Spinal cord (tissue), 10 donors: ENCODE results near the gene PKP3. TPM values are rescaled to one million over a fixed set of nuclear protein-coding genes. Genes with fewer than 3 reads are reported as not detected.
"Not testable (repeated sequence)": the region's sequence is repeated elsewhere in the genome, so short reads cannot be mapped to it uniquely, and the experiment has no call there.

Experiments used
- DNase-seq, 6 donors: peaks; one replicate each; pipeline versions ENCODE4 v3.0.0 to v3.0.0-alpha.2; 2013 to 2015; ENCODE audit warnings: low spot score in 6 of 6, low read depth in 4 of 6
- H3K27ac ChIP-seq: one replicate; pipeline ENCODE4 v1.5.1; 2013; ENCODE audit warnings: low read depth, low read length, control low read depth
- H3K27me3 ChIP-seq: one replicate; pipeline ENCODE4 v1.6.1; 2013; ENCODE audit warnings: low read length; ENCODE audit not compliant: control insufficient read depth, insufficient read depth
- H3K36me3 ChIP-seq: one replicate; pipeline ENCODE4 v1.6.1; 2013; ENCODE audit warnings: low read length; ENCODE audit not compliant: control insufficient read depth, insufficient read depth
- H3K4me1 ChIP-seq: one replicate; pipeline ENCODE4 v1.6.1; 2013; ENCODE audit warnings: low read length; ENCODE audit not compliant: control insufficient read depth, insufficient read depth
- H3K4me3 ChIP-seq: one replicate; pipeline ENCODE4 v1.5.1; 2013; ENCODE audit warnings: low read depth, low read length, control low read depth
- H3K9me3 ChIP-seq: one replicate; pipeline ENCODE4 v1.6.1; 2013; ENCODE audit warnings: low read length; ENCODE audit not compliant: control insufficient read depth, insufficient read depth
- WGBS: methylation state at CpG from one replicate; pipeline ENCODE4 v1.1.5; 2013; ENCODE audit warnings: missing lambda C conversion rate; ENCODE audit not compliant: insufficient coverage; 5-methylcytosine and 5-hydroxymethylcytosine counted together
- polyA plus RNA-seq, 2 donors: library from polyadenylated mRNA; unstranded; fragments of 120-200 nt; gene quantifications; one replicate each; pipeline ENCODE4 v1.2.1, GENCODE V29; 2013; ENCODE audit not compliant: insufficient read length in 2 of 2
- total RNA-seq, 2 donors: library from RNA; depleted of rRNA in 1 of 2; stranded (reverse); fragments of 120-200 nt in 1 of 2; fragments of >200 nt in 1 of 2; gene quantifications; one replicate each; pipeline versions ENCODE4 v1.2.3 to v1.2.4, GENCODE V29; 2013 to 2014
- donor health status: healthy.

The PKP3 gene
- total and polyA plus RNA-seq, 4 donors, result 0.61 to 1.3 (median 0.73) TPM

DNA sequence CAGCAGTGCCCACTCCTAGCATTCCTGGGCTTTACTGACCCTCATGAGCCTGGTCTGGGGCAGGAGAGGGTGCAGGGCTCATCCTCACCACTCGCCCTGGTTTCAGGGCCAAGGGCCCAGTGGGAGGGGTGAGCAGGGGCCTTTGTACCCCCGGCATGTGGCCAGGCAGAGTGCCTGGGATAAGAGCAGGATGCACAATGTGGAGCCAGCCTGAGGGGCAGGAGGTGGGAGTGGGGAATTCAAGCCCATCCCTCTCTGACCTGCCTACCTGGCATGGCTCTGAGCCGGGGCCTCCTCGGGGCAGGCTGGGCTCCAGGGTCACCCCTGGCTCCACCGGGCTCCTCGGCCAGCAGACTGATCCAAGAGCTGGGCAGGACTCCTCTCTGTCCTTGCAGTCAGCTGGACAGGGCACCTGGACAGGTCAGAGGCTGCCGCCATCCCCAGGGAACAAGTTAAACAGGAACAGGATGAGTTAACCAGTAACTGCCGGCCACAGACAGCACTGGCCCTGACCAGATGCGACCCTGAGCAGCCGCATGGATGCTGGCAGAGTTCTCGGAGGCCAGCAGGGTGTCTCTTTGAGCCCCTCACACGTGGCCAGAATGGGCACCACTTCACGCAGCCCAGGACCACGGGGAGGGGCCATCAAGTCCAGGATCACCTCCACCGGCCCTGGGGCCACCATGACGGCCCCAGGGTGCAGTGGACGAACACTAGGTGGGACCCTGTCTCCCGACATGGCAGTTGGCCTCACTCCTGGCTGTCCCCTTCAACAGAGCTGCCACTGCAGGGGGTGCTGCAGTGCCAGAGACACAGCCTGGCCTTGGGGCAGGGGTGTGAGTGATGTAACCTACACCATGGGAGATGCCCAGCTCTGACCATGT lies 15.8 kb downstream of the PKP3 start:
- H3K36me3 ChIP-seq, result no peaks in the 10 kb centered on the region
- DNase-seq, result no peak
- H3K9me3 ChIP-seq, result no peaks in the 10 kb centered on the region
- 56% methylated on average over 18 of the region's 18 CpGs for WGBS
- no peak overlapping the region for H3K27ac ChIP-seq
- peaks cover 19% of the 10 kb centered on the region for H3K4me1 ChIP-seq
- peaks cover 11% of the 10 kb centered on the region for H3K27me3 ChIP-seq
- no peak overlapping the region for H3K4me3 ChIP-seq

- H3K27me3 ChIP-seq, result peaks cover 15% of the 10 kb centered on the region
- peaks cover 19% of the 10 kb centered on the region for H3K4me1 ChIP-seq
- no CpG with 5 or more reads among the region's 13 CpGs for WGBS
- not testable (repeated sequence) for H3K36me3 ChIP-seq, H3K27ac ChIP-seq, H3K9me3 ChIP-seq, DNase-seq, H3K4me3 ChIP-seq
Observed at GRCh38 chr11:410711-411110, 16.7 kb downstream of the PKP3 start.

DNA sequence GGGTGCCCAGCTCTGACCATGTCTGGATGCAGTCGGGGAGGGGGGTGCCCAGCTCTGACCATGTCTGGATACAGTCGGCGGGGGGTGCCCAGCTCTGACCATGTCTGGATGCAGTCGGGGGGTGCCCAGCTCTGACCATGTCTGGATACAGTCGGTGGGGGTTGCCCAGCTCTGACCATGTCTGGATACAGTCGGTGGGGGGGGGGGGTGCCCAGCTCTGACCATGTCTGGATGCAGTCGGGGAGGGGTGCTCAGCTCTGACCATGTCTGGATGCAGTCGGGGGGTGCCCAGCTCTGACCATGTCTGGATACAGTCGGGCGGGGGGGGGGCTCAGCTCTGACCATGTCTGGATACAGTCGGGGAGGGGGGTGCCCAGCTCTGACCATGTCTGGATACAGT lies 17.5 kb downstream of the PKP3 start:
- Histone ChIP-seq H3K27me3 (peaks cover 22% of the 10 kb centered on the region), H3K4me1 (peaks cover 17% of the 10 kb centered on the region)
- WGBS, result 96% methylated on average over 6 of the region's 11 CpGs
- not testable (repeated sequence) for H3K9me3 ChIP-seq, H3K36me3 ChIP-seq, DNase-seq, H3K4me3 ChIP-seq, H3K27ac ChIP-seq

DNA sequence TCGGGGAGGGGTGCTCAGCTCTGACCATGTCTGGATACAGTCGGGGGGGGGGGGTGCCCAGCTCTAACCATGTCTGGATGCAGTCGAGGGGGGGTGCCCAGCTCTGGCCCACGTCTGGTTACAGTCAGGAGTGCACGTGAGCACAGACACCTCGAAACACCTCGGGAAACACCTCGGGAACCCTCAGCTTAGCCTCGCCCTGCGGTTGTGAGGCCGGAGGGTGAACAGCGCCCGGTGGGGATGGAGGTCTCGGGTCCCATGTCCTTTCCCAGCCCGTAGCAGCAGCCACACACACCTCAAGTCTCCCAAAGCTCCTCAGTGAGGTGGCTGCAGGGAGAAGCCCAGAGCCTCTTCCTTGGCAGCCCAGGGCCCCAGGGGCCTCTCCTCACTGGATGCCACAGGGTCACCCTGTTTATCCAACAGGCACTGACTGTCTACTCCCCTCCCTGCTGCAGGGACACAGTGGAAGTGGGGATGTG lies 18.7 kb downstream of the PKP3 start:
- peaks cover 30% of the 10 kb centered on the region for H3K27me3 ChIP-seq
- H3K9me3 ChIP-seq, result no peaks in the 10 kb centered on the region
- H3K36me3 ChIP-seq, result no peaks in the 10 kb centered on the region
- 87% methylated on average over 13 of the region's 15 CpGs for WGBS
- no peak overlapping the region for H3K4me3 ChIP-seq
- peaks cover 16% of the 10 kb centered on the region for H3K4me1 ChIP-seq
- H3K27ac ChIP-seq, result no peak overlapping the region
- DNase-seq, result no peak

GRCh38 chr11:413120-414081 lies 19.4 kb downstream of the PKP3 start:
- H3K27me3 ChIP-seq, result peaks cover 33% of the 10 kb centered on the region
- no peaks in the 10 kb centered on the region for H3K36me3 ChIP-seq
- H3K4me3 ChIP-seq, result no peak overlapping the region
- DNase-seq, result no peak
- no peak overlapping the region for H3K27ac ChIP-seq
- peaks cover 13% of the 10 kb centered on the region for H3K4me1 ChIP-seq
- H3K9me3 ChIP-seq, result no peaks in the 10 kb centered on the region
- WGBS, result 47% methylated on average over 13 of the region's 14 CpGs

- Histone ChIP-seq H3K4me1 (peaks cover 13% of the 10 kb centered on the region), H3K27me3 (peaks cover 40% of the 10 kb centered on the region), H3K27ac (no peak overlapping the region), H3K9me3 (no peaks in the 10 kb centered on the region), H3K4me3 (no peak overlapping the region), H3K36me3 (no peaks in the 10 kb centered on the region)
- 65% methylated on average over 6 of the region's 9 CpGs for WGBS
- no peak for DNase-seq
Observed at GRCh38 chr11:414318-414857, 20.4 kb downstream of the PKP3 start.

GRCh38 chr11:415640-416041 lies 21.6 kb downstream of the PKP3 start:
- Histone ChIP-seq H3K4me1 (peaks cover 16% of the 10 kb centered on the region), H3K27me3 (peaks cover 51% of the 10 kb centered on the region), H3K36me3 (no peaks in the 10 kb centered on the region), H3K9me3 (no peaks in the 10 kb centered on the region), H3K27ac (no peak overlapping the region), H3K4me3 (no peak overlapping the region)
- DNase-seq, result no peak
- 77% methylated on average over 5 of the region's 5 CpGs for WGBS

DNA sequence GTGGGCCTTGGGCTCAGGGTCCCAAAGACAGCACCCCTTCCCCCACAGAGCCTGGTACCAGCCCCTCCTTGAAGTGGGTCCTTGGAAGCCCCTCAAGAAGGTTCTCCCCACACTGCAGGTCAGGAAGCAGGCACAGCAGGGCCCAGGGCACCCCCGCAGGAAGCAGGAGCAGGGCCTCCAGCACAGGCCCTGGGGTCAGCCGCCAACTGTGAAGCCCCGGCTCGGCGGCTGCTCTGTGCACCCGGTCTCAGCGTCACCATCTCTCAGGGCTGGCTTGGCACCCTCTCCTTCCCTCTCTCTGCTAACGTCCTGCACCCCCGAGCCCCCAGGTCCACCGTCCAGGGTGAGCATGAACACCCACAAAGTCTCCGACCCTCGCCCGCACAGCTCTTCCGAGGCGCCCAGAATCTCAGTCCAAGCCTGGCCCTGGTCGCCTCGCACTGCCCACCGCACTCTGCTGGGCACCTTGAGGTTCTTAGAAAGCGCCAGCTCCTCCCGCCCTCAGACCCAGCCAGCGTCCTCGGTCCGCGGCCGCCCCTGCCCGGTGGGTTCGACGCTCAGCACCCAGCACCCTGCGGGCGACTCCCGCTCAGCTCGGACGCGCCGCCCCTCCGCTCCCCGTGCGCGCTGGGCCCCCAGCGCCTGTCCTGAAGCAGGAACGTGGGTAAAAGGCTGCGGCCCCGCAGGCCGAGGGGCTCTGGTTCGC lies 22.2 kb downstream of the PKP3 start:
- Histone ChIP-seq H3K36me3 (no peaks in the 10 kb centered on the region), H3K27ac (no peak overlapping the region), H3K4me3 (no peak overlapping the region), H3K4me1 (peaks cover 16% of the 10 kb centered on the region), H3K27me3 (peaks cover 51% of the 10 kb centered on the region), H3K9me3 (no peaks in the 10 kb centered on the region)
- DNase-seq, result no peak
- 18% methylated on average over 45 of the region's 45 CpGs for WGBS
